Measurements from ENCODE around the gene RPS6KA6.

RPS6KA6 gene

GRCh38 chrX:84165711-84166110 is 22.3 kb downstream of the RPS6KA6 start:
- DNase-seq: no peak

- DNase-seq: no peak
Observed at GRCh38 chrX:84162401-84162800, 25.6 kb downstream of the RPS6KA6 start.

- no peak for DNase-seq
Observed at GRCh38 chrX:84161641-84162040, 26.4 kb downstream of the RPS6KA6 start.

GRCh38 chrX:84160736-84161135 is 27.3 kb downstream of the RPS6KA6 start:
- no peak for DNase-seq

GRCh38 chrX:84156821-84157220 is 31.2 kb downstream of the RPS6KA6 start:
- DNase-seq: no peak

GRCh38 chrX:84155938-84156337 is 32.1 kb downstream of the RPS6KA6 start:
- DNase-seq: no peak

- peak in 1 of 51 donors; percentile 6 for DNase-seq
Observed at GRCh38 chrX:84153538-84153937, 34.5 kb downstream of the RPS6KA6 start.

GRCh38 chrX:84144991-84145390 is 43.0 kb downstream of the RPS6KA6 start:
- no peak for DNase-seq

GRCh38 chrX:84144281-84144680 is 43.7 kb downstream of the RPS6KA6 start:
- no peak for DNase-seq

- DNase-seq: no peak
Observed at GRCh38 chrX:84133023-84133422, 55.0 kb downstream of the RPS6KA6 start.

GRCh38 chrX:84123585-84123984 is 64.4 kb downstream of the RPS6KA6 start:
- DNase-seq: no peak

GRCh38 chrX:84118769-84119168 is 69.2 kb downstream of the RPS6KA6 start:
- DNase-seq: no peak

GRCh38 chrX:84118315-84118714 is 69.7 kb downstream of the RPS6KA6 start:
- no peak for DNase-seq

- no peak for DNase-seq
Observed at GRCh38 chrX:84108584-84108983, 79.4 kb downstream of the RPS6KA6 start.

- DNase-seq: no peak
Observed at GRCh38 chrX:84099120-84099519, 88.9 kb downstream of the RPS6KA6 start.

GRCh38 chrX:84079479-84080197 is 108.4 kb downstream of the RPS6KA6 start:
- DNase-seq: peak in 23 of 51 donors; percentile 0 to 43 (median 4)

- peak in 2 of 51 donors; percentile 0 to 4 for DNase-seq
Observed at GRCh38 chrX:84078991-84079390, 109.0 kb downstream of the RPS6KA6 start.

- DNase-seq: no peak
Observed at GRCh38 chrX:84064814-84065213, 123.2 kb downstream of the RPS6KA6 start.

GRCh38 chrX:84064164-84064563 is 123.8 kb downstream of the RPS6KA6 start:
- DNase-seq: no peak

- DNase-seq: no peak
Observed at GRCh38 chrX:84047339-84047738, 140.7 kb downstream of the RPS6KA6 start.

- peak in 1 of 51 donors; percentile 0 for DNase-seq
Observed at GRCh38 chrX:84046403-84046984, 141.5 kb downstream of the RPS6KA6 start.

GRCh38 chrX:84044051-84044450 is 143.9 kb downstream of the RPS6KA6 start:
- DNase-seq: no peak
